Activated CD4-positive, alpha-beta T cell treated with anti-CD3 and anti-CD28 coated beads, Interleukin-2, amount 50 U/mL, for 4 hours (primary cell): Measurements from ENCODE around the gene CRYAB.
"Not testable (repeated sequence)": the region's sequence is repeated elsewhere in the genome, so short reads cannot be mapped to it uniquely, and the experiment has no call there.

Experiments used
- DNase-seq, 2 experiments: peaks; one replicate each; pipeline ENCODE4 v3.0.0-alpha.2; 2020

CRYAB gene

DNA sequence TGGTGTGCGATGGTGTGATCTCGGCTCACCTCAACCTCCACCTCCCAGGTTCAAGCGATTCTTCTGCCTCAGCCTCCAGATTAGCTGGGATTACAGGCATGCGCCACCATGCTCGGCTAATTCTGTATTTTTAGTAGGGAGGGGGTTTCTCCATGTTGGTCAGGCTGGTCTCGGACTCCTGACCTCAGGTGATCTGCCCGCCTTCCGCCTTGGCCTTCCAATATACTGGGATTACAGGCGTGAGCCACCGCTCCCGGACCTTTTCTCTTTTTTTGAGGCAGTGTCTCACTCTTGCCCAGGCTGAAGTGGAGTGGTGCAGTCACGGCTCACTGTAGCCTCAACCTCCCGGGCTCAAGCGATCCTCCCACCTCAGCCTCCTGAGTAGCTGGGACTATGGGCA lies 21.6 kb upstream of the CRYAB start:
- not testable (repeated sequence) for DNase-seq

DNA sequence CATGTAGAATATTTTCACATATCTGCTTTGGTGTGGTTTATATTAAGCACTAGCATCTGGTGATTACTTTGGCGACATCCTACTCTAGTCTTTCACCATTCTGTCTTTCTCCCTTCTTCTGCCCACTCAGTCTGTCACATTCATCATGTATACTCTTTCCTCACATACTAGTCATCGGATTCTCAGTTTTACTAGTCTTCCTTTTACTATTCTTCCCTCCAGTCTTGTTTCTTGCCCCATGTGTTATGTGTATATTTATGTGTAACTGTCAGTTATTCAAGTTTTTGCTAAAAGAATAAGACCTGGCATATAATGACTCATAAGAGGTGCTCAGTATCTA lies 21.0 kb upstream of the CRYAB start:
- DNase-seq: no peak

DNA sequence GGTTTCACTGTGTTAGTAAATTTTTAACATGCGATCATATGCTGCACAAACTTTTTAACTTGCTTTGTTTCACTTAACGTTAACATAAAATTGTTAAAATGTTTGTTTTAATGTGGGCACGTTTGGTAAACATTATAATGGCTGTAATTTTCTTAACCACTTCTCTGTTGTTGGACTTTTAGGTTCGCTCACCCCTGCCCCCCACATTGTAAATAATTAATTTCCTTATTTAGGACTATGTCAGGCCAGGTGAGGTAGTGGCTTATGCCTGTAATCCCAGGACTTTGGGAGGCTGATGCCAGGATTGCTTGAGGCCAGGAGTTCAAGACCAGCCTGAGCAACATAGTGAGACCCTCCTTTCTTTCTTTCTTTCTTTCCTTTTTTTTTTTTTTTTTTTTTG lies 18.9 kb upstream of the CRYAB start:
- no peak for DNase-seq

DNA sequence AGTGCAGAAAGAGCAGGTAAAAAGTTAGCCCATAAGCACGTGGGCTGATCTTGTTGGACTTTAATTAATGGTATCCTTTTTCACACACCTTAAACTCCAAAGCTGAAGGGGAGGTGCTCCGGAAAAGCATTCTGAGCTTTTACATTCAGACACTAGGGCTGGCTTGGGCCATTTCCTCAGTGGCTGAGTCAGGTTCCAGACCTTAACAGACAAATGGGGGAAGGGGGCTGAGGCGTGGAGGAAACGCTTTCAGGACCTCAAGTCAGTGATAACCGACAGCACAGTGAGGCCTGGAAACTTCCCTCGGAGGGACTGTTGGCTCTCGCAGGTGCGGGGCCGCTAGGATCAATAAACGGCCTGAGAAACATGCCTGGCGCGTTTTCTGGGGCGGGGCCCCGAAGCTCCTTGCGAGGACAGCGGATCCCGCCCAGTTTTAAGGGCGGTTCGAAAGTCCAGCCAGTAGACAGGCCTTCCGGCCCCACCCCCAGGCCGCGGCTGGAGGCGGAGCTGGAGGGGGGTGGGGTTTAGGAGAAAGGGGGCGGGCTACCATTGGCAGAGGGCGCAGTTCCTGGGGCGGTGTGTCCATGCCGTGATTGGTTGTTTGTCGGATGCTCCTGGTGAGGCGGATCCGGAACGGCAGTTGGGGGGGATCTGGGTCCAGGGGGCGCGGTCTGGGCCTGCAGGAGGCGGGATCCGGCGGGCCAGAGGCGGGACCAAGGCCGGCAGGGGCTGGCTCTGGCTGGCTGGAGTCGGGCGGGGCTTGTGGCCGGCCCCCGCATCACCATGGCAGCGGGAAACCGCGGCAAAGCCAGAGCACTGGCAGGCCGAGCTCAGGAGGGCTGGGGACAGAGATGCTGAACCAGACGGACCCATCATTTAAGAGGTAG lies 15.2 kb upstream of the CRYAB start:
- peak; percentile 90 for DNase-seq

DNA sequence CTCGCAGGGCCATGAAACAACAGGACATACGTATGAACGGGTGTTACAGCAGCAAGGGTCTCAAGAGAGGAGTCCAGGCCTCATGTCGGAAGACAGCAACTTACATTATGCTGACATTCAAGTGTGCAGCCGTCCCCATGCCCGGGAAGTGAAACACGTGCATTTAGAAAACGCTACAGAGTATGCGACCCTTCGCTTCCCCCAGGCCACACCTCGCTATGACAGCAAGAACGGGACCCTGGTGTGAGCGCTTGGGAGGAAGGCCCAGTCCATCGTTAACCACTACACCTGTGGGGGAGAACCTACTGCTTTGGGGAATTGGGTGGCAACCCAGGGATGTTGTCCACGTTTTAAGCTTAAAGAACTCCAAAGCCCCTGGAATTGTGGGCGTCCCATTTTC lies 14.4 kb upstream of the CRYAB start:
- DNase-seq: no peak

DNA sequence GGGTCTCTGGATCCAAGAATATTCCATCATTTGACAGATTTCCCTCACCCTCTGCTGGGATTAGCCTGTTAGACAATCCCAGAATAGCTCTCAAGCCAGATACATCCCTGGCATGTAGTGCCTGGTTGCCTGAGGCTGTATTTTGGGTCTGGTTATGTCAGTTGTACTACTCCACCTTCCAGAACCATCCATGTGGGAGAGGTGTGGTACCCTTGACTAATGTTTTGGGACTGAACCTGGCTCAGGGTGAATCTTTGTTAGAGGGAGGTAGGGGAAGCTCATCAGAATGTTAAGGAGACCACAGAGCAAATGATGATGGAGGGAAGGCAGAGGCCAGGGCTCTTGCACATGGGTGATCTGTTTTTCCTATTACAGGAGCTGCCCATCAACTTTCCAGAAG lies 12.4 kb upstream of the CRYAB start:
- no peak for DNase-seq

DNA sequence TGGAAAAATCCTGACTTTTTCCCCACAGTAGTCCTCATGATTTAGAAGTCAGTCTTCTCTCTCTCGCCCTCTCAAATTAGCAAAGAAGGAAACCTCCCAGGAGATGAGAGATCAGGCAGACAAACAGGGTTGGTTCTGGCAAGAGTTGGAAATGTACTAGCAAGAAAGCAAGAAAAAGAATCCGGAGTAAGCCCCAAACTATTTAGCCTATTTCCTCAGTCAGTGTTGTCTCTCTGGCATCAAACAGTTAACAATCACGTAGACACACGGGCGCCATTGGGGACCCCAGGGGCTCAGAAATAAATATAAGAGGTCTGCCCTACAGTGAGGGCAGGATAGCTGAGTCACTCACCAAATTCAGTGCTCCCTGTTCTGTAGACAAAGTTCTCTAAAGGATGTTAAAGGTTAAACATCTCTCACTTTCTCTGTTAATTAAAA lies 11.8 kb upstream of the CRYAB start:
- no peak for DNase-seq

DNA sequence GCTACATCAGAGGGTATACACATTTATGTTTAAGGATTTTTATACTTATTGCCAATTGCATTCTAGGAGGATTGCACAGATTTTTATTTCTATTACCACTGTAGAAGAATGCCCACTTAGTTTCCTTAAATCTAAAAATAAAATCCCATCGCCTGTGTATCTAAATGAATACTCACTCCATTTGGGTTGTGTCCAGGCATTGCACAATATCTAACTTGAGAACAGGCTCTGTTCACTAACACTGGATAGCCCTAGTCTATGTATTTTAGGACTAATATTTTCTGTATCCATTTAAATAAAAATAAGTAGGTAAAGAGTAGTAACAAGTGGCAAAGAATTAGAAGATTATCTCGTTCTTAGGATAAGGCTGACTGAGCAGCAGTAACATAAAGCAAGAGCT lies 11.2 kb upstream of the CRYAB start:
- DNase-seq: no peak

DNA sequence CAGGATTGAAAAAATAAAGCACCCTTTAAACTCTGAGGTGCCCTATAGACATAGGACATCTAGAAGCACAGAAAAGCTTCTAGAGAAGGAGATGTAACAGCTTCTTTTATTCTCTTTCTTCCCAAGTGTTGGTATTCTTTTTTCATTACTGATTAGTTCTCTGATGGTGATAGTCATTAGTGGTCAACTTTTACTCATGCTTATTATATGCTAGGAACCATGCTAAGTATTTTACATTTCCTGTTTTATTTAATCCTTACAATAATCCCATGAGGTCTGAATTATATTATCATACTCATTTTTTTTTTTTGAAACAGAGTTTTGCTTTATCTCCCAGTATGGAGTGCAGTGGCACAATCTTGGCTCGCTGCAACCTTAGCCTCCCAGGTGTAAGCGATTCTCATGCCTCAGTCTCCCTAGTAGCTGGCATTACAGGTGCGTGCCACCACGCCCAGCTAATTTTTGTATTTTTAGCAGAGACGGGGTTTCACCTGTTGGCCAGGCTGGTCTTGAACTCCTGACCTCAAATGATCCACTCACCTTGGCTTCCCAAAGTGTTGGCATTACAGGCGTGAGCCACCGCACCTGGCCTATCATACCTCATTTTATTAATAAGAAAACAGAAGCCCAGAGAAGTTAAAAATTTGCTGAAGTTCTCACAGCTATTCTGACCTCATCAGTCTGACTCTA lies 10.1 kb upstream of the CRYAB start:
- no peak for DNase-seq

DNA sequence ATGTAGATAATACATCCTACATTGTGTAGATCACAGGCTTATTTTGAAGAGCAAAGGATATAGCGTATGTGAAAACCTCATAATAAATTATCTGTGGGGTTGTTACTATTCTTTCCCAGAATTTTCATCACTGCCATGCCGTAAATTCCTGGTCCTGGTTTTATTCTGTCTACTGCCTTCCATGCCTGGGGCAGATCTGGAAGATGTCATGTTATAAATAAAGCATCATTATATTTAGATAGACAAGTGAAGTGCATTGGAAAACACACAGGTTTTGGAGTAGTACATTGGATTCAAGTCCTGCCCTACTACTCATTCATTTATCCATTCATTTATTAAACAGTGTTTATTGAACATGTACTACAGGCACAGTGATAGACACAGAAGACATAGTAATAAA lies 9.3 kb upstream of the CRYAB start:
- DNase-seq: no peak

DNA sequence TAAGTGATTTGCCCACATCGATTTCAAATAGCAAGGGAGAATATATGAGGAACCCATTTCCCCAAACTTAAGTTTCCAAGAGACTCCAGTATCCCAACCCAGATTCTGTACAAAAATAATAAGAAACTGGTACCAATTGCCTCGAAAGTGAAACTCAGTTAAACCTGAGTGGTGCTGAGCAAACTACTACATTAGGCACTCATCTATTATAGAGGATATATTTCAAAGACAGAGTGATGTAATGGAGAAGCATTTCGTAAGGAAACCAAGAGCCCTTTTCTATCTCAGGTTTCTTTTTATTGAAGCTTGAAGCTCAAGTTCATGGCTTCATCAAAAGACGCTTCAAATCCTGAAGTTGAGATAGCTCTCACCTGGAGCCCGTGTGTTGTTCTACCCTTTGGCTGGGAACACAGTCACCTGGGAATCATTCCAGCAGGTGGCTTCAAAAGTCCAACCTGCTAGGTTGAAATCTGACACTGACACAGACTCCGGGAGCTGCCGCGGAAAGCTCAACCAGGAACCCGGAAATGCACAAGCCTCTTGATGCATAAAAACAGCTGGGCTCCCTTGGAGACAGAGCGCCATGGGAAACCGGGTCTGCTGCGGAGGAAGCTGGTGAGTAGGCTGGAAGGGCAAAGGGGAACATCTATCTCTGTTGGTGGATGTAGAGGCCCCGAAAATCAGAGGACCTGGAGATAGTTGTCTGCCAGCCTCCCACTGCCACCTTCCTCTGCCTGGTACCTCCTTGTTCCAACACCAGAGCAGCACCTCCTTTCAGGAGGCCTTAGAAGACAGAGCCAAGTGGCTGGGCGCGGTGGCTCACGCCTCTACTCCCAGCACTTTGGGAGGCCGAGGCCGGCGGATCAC lies 7.1 kb upstream of the CRYAB start, which contains the start of gene C11orf52:
Gene C11orf52, plus strand, starts transcription at position 524 of the 867 bp plus-strand sequence. Its CDS starts 60 bp downstream, at position 584.
- no peak for DNase-seq

DNA sequence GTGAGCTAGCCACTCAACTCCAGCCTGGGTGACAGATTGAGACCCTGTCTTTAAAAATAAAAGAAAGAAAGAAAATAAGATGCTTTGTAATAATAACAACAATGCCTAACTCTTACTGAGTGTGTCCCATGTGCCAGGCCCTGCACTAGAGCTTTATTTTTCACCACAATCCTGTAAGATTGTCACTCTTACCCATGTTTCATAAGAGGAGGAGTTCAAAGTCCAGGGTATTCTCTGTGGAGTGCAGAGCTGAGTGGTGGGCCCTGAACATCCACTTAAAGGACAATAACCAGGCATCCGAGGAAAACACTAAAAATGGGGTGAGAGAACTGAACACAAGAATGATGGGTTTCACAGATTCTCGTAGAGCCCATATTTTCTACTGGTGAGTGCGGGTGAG lies 6.2 kb upstream of the CRYAB start:
- no peak for DNase-seq

DNA sequence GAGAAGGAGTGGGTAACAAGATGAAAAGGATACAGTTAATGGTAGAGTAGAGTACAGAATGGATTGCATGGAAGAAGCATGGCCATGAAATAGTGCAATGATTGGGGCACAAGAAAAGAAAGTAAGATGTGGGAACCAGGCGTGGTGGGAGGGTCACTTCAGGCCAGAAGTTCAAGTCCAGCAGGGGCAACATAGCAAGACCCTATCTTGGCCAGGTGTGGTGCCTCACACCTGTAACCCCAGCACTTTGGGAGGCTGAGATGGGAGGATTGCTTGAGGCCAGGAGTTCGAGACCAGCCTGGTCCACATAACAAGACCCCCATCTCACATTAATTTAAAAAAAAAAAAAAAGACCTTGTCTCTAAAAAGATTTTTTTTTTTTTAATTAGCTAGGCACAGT lies 5.7 kb upstream of the CRYAB start:
- no peak for DNase-seq

DNA sequence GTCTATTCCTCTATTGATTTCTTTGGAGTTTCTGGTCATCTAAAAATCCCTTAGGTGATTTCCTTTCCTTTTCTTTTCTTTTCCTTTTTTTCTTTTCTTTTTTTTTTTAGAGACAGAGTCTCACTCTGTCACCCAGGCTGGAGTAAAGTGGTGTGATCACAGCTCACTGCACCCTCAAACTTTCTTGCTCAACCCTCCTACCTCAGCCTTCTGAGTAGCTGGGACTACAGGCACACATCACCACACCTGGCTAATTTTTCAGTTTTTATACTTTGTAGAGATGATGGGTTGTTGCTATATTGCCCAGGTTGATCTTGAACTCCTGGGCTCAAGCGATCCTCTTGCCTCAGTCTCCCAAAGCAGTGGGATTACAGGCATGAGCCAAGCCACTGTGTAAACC lies 5.2 kb upstream of the CRYAB start:
- DNase-seq: no peak

DNA sequence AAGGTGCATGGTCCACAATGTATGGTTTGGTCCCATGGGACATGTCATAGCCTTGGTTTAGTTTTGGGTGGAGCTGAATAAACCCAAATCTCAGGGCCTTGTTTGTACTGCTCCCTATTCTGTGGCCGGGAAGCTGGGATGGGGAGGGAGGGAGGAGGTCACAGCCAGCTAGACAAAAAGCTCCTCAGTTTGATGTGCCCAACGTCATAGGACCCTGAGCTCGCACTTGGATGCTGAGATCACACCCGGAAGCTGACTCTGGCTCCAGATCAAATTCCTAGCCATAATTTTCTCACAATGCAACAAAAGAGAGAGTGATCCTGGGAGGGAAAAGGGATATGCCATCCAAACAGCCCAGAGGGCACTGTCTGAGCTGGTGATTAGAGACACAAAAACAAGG lies 2.4 kb upstream of the CRYAB start:
- DNase-seq: no peak

DNA sequence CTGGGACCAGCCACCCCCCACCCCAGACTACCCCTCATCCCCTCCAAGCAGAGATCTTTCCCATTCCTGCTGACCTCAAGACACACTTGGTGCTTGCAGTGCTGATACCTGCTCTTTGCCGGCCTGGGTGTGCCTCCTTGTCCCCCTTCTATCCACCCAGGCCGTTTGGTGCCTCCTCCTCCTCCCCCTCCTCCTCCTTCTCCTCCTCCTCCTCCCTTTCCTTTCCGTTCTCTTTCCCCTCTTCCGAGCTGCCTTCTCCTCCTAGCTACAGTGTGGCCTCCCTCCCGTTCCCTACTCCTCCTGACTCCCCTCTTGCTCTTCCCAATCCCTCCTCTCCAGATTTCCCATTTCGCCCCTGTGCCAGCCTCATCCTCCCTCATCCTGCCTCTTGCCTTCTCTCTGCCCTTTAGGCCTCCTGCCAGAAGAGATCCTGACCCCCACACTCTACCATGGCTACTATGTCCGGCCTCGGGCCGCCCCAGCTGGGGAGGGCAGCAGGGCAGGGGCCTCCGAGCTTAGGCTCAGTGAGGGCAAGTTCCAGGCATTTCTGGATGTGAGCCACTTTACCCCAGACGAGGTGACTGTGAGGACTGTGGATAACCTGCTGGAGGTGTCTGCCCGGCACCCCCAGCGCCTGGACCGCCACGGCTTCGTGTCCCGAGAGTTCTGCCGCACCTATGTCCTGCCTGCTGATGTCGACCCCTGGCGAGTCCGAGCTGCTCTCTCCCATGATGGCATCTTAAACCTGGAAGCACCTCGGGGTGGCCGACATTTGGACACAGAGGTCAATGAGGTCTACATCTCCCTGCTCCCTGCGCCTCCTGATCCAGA lies 1.7 kb upstream of the CRYAB start:
- DNase-seq: no peak

DNA sequence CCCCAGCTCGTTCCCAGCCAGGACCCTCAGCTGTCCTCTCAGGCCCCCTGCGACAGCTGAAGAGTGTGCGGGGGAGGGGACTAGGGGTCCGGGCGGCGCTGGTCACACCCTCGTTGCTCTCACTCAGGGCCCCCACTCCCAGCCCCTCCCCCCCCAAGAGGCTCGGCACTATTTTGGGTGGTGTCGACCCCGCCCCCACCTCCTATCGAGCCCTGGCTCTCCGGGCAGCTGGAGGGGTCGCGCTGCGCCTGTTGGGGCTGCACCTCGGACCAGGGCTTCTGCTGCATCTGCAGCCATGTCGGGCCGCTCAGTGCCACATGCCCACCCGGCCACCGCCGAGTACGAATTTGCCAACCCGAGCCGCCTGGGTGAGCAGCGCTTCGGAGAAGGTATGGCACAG lies 965 bp upstream of the CRYAB start, which contains the start of gene HSPB2:
Gene HSPB2, plus strand, starts transcription at position 200 of the 400 bp plus-strand sequence. Its CDS starts 96 bp downstream, at position 296.
- no peak for DNase-seq

DNA sequence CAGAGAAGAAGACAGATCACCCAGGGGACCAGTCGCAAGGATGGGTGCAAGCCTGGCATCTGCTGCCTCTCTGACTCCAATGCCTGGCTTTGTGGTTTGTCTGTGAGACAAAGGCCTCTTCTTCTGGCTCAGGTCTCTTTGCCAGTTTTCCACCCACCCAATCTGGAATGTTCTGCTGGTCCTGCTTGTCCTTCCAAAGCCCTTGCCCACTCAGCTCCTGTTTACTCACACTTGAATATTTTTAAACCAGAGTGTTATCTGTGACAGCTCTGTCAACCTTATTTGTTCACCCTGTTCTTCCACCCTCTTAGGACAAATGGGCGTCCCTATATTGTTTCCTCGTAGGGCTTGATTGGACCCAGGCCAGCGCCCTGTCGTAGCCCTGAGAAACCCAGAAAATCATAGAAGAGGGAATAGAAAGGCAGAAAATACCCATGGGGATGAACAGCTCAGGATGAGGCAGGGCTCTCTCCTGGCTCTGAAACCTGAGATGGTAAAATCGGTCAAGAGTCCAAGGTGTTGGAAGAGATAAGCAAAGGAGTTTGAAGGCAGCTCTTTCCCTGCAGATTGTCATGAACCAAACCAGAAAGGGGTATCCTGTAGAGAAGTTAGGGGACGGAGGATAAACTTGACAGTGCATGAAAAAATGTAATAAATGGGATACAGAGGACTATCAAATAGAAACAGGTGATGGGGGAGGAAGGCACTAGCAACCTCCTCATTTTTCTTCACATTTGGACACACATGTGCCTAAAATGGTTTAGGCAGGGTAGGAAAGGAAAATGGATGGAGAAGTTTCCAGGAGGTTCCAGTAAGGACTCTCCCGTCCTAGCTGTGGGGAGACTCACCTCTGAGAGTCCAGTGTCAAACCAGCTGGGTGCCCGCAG lies 651 bp downstream of the CRYAB start:
- no peak for DNase-seq

DNA sequence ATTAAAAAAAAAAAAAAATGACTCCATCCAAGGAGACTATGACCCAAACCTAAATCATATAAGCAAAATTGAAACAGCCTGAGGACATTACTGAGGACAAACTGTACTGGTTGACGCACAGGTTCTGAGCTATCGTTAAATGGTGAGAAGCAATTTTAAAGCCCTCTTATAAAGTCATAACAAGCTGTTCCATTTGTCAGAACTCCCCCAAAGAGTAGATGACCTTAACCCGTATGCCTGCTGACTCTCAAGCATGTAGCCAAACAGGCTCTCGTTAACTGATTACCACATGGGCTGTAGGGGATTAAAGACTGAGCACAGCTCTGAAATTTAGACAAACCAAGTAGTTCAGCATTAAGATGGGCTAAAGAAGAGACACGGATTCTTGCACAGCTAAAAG lies 2.2 kb downstream of the CRYAB start:
- DNase-seq: no peak

DNA sequence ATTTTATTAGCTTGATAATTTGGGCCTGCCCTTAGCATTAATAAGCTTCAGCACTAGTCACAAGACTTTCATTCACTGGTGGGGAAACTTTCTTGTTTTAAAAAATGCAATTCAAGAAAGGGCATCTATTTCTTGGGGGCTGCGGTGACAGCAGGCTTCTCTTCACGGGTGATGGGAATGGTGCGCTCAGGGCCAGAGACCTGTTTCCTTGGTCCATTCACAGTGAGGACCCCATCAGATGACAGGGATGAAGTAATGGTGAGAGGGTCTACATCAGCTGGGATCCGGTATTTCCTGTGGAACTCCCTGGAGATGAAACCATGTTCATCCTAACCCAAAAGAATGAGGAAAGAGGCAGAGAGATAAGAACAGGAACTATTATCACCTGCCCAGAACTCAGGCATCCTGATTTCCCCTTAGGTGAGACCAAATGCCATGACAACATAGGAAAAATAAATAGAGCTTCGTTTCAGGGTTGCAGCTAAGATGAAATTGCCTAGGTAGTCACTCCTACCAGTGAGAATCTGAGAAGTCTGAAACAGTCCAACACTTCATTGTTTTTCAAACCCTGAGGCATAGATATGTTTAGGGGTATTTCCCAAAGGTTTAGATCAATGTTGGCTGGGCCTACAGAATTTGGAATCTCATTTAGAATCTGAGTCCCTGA lies 2.8 kb downstream of the CRYAB start:
- DNase-seq: no peak

DNA sequence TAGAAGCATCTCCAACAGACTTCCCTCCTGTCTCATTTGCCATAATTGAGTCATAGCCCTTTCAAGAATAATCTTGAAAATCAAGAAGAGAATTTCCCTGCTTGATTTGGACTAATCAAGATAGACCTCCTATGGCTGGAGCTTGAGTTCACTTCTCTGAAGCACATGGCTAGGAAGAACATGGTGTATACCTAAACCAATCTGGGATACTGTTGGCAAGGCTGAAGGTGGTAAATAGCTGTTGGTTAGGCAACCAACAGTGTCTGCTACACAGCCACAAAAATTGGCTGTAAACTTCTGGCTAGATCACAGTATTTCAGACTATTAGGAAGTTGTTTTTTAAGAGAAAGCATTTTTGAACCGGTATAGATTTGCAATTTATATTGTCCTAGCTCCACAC lies 4.9 kb downstream of the CRYAB start:
- no peak for DNase-seq
